Smooth muscle cell (in vitro differentiated cells): ENCODE results near the gene CACNA1E. TPM values are rescaled to one million over a fixed set of nuclear protein-coding genes. Genes with fewer than 3 reads are reported as not detected.

Experiments
- DNase-seq: peaks from one replicate; lab custom pipeline; 2025; ENCODE audit not compliant: unreplicated experiment; lab: John Stamatoyannopoulos, UW
- H2AFZ ChIP-seq: fragments of 200-600 bp; sonication (generic); 2 replicates; pipeline ENCODE4 v1.6.0; 2016; ENCODE audit warnings: antibody characterized with exemption, low read depth, mild to moderate bottlenecking
- H3F3A ChIP-seq: fragments of 200-600 bp; sonication (generic); 2 replicates; pipeline ENCODE4 v1.6.0; 2017; ENCODE audit warnings: antibody characterized with exemption, low read depth
- H3K27ac ChIP-seq: fragments of 200-600 bp; sonication (generic); 2 replicates; pipeline ENCODE4 v1.5.1; 2016; ENCODE audit warnings: low read depth, mild to moderate bottlenecking
- H3K27me3 ChIP-seq: fragments of 200-600 bp; sonication (generic); 2 replicates; pipeline ENCODE4 v1.6.1; 2016; ENCODE audit warnings: low read depth, mild to moderate bottlenecking
- H3K36me3 ChIP-seq: fragments of 200-600 bp; sonication (generic); 2 replicates; pipeline ENCODE4 v1.5.1; 2016; ENCODE audit warnings: low read depth
- H3K4me1 ChIP-seq: fragments of 200-600 bp; sonication (generic); 2 replicates; pipeline ENCODE4 v1.5.1; 2016; ENCODE audit warnings: low read depth
- H3K4me2 ChIP-seq: fragments of 200-600 bp; sonication (generic); 2 replicates; pipeline ENCODE4 v1.6.0; 2016; ENCODE audit warnings: mild to moderate bottlenecking
- H3K4me3 ChIP-seq: fragments of 200-600 bp; sonication (generic); 2 replicates; pipeline ENCODE4 v1.5.1; 2016; ENCODE audit warnings: mild to moderate bottlenecking
- H3K79me2 ChIP-seq: fragments of 200-600 bp; sonication (generic); 2 replicates; pipeline ENCODE4 v1.6.0; 2016; ENCODE audit warnings: low read depth, mild to moderate bottlenecking
- H3K9ac ChIP-seq: fragments of 200-600 bp; sonication (generic); 2 replicates; pipeline ENCODE4 v1.6.0; 2016; ENCODE audit warnings: low read depth
- H3K9me3 ChIP-seq: fragments of 200-600 bp; sonication (generic); replicated peaks from 2 replicates; pipeline ENCODE4 v1.5.1; 2016; ENCODE audit warnings: low read depth
- H4K20me1 ChIP-seq: fragments of 200-600 bp; sonication (generic); 2 replicates; pipeline ENCODE4 v1.6.0; 2016; ENCODE audit warnings: low read depth
- CTCF ChIP-seq: fragments of 200-600 bp; sonication (generic); IDR thresholded peaks from 2 replicates; pipeline ENCODE4 v1.5.1; 2017; ENCODE audit warnings: borderline replicate concordance, mild to moderate bottlenecking, antibody characterized with exemption; ENCODE audit not compliant: insufficient read depth, poor library complexity, severe bottlenecking
- WGBS: methylation state at CpG from one replicate; pipeline ENCODE4 v1.1.7; 2016; ENCODE audit warnings: low lambda C conversion rate; 5-methylcytosine and 5-hydroxymethylcytosine counted together
- polyA plus RNA-seq: library from polyadenylated mRNA; unstranded; fragments of >200 nt; fragmentation: Nextera tagmentation; extraction: Ambion mirVana; gene quantifications from 2 replicates; pipeline ENCODE4 v1.2.1, GENCODE V29; 2016
- total RNA-seq: library from RNA; depleted of rRNA; stranded (reverse); fragments of >200 nt; gene quantifications from 2 replicates; pipeline ENCODE4 v1.2.3, GENCODE V29; 2014

CACNA1E gene
- total and polyA plus RNA-seq, 2 experiments from 2014 or later = not detected

DNA sequence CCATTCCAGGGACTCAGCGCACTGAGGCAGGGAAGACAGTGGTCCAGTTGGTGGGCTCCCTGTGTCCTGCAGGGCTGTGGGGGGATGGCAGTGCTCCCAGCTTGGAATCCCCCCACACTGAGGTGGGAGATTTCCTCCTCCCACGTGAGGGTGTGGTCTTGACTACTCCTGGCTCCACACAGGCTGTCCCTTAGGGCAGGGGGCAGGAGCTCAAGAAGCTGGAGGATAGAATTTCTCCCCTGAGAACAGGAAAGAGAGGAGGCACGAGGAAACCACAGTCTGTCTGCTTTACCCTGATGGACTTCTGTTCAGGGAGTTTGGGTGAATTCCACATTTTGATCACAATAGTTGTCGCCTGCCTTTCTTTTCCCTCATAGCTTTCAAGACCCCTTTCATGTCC, 62.1 kb downstream of the CACNA1E start:
- Histone ChIP-seq H3K4me1 (no peaks in the 10 kb centered on the region), H3K4me3 (no peak overlapping the region), H3K4me2 (no peak overlapping the region), H4K20me1 (no peaks in the 10 kb centered on the region), H3K36me3 (no peaks in the 10 kb centered on the region), H3K27ac (no peak overlapping the region), H3K9me3 (no peaks in the 10 kb centered on the region), H3K9ac (no peak overlapping the region), H2AFZ (no peak overlapping the region), H3K79me2 (no peaks in the 10 kb centered on the region), H3F3A (no peaks in the 10 kb centered on the region), H3K27me3 (no peaks in the 10 kb centered on the region)
- DNase-seq = no peak
- 55% methylated on average over 4 of the region's 4 CpGs for WGBS
- TF ChIP-seq CTCF = no peak

DNA sequence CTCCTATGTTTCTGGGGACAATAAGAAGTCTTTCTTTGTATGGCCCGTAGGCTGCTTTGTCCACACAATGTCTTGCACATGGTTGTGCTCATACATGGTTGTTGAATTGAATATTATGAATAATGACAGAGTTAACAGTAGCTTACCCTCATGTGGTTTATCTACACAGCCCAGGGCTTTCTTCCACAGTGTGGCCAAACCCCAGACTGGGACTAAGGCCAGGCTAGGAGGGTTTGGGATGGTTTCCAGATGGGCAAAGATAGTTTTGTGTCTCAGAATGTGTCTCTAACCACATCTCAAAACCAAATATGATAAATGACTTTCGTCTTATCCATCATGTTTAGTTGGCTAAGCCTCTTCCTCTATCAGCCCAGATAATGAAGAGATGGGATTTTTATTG, 65.2 kb downstream of the CACNA1E start:
- H3K27me3 ChIP-seq = no peaks in the 10 kb centered on the region
- no peak overlapping the region for H3K4me2 ChIP-seq
- no peaks in the 10 kb centered on the region for H3K79me2 ChIP-seq
- no peaks in the 10 kb centered on the region for H3F3A ChIP-seq
- H3K27ac ChIP-seq = no peak overlapping the region
- H3K9ac ChIP-seq = no peak overlapping the region
- WGBS = 95% methylated on average over 2 of the region's 2 CpGs
- no peak overlapping the region for H2AFZ ChIP-seq
- H3K4me3 ChIP-seq = no peak overlapping the region
- no peaks in the 10 kb centered on the region for H4K20me1 ChIP-seq
- H3K4me1 ChIP-seq = no peaks in the 10 kb centered on the region
- no peak for TF ChIP-seq CTCF
- DNase-seq = no peak
- H3K36me3 ChIP-seq = no peaks in the 10 kb centered on the region
- H3K9me3 ChIP-seq = no peaks in the 10 kb centered on the region

- H3K36me3 ChIP-seq = no peaks in the 10 kb centered on the region
- no peak for DNase-seq
- no peaks in the 10 kb centered on the region for H3K79me2 ChIP-seq
- H3K4me1 ChIP-seq = no peaks in the 10 kb centered on the region
- no peaks in the 10 kb centered on the region for H3K27me3 ChIP-seq
- WGBS = 71% methylated on average over 6 of the region's 6 CpGs
- TF ChIP-seq CTCF = no peak
- H3K9me3 ChIP-seq = no peaks in the 10 kb centered on the region
- H3K4me2 ChIP-seq = no peak overlapping the region
- H3K4me3 ChIP-seq = no peak overlapping the region
- no peaks in the 10 kb centered on the region for H4K20me1 ChIP-seq
- H3K27ac ChIP-seq = no peak overlapping the region
- no peak overlapping the region for H2AFZ ChIP-seq
- no peak overlapping the region for H3K9ac ChIP-seq
- H3F3A ChIP-seq = no peaks in the 10 kb centered on the region
These were observed 67.9 kb downstream of the CACNA1E start for GRCh38 chr1:181551249-181551648.

DNA sequence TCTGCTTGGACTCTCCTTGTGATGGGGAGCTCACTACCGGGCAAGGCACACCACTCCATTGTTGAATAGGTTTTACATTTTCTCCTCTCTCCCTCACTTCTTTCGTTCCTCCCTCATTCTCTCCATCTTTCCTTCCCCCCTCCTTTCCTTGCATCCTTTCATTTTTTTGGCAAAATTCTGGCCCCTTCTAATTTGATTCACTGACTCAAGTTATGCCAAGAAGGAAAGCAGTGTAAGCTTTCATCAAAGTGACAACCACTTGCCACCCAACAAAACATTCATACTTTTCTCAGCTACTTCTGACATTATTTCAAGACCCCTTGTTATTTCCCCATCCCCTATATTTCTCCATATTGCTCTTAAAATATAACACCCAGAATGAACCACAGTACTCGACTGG, 68.4 kb downstream of the CACNA1E start:
- Histone ChIP-seq H3K9me3 (no peaks in the 10 kb centered on the region), H3K9ac (no peak overlapping the region), H4K20me1 (no peaks in the 10 kb centered on the region), H3K27ac (no peak overlapping the region), H3K79me2 (no peaks in the 10 kb centered on the region), H3F3A (no peaks in the 10 kb centered on the region), H2AFZ (no peak overlapping the region), H3K4me1 (no peaks in the 10 kb centered on the region), H3K4me3 (no peak overlapping the region), H3K36me3 (no peaks in the 10 kb centered on the region), H3K4me2 (no peak overlapping the region), H3K27me3 (no peaks in the 10 kb centered on the region)
- DNase-seq = no peak
- 79% methylated on average over 3 of the region's 3 CpGs for WGBS
- no peak for TF ChIP-seq CTCF
